Kidney epithelial cell (primary cell): Measurements from ENCODE around the gene TOMM7. TPM values are rescaled to one million over a fixed set of nuclear protein-coding genes. Genes with fewer than 3 reads are reported as not detected.

Experiments used
- DNase-seq: peaks from one replicate; pipeline ENCODE4 v3.0.0-alpha.2; 2010; ENCODE audit warnings: low read depth
- H3K27me3 ChIP-seq: 2 replicates; pipeline ENCODE4 v1.6.0; 2011; ENCODE audit warnings: low read length; ENCODE audit not compliant: control insufficient read depth, insufficient read depth
- H3K36me3 ChIP-seq: 2 replicates; pipeline ENCODE4 v1.5.1; 2011; ENCODE audit warnings: low read length; ENCODE audit not compliant: control insufficient read depth, insufficient read depth
- H3K4me3 ChIP-seq: 2 replicates; pipeline ENCODE4 v1.5.1; 2011; ENCODE audit warnings: low read depth, mild to moderate bottlenecking, control low read depth, low read length
- total RNA-seq: library from RNA; depleted of rRNA; stranded (reverse); fragments of >200 nt; gene quantifications from 2 replicates; pipeline ENCODE4 v1.2.3, GENCODE V29; 2015
- TF ChIP-seq, protein P1 (sequence below): IDR thresholded peaks from 2 replicates; pipeline ENCODE4 v1.5.1; 2011; ENCODE audit warnings: mild to moderate bottlenecking, moderate library complexity, low read length, control low read depth, inconsistent platforms; ENCODE audit not compliant: insufficient read depth, poor library complexity, severe bottlenecking

TOMM7 gene
- total RNA-seq, 1 donor from 2014 or later: 90.5 TPM

DNA sequence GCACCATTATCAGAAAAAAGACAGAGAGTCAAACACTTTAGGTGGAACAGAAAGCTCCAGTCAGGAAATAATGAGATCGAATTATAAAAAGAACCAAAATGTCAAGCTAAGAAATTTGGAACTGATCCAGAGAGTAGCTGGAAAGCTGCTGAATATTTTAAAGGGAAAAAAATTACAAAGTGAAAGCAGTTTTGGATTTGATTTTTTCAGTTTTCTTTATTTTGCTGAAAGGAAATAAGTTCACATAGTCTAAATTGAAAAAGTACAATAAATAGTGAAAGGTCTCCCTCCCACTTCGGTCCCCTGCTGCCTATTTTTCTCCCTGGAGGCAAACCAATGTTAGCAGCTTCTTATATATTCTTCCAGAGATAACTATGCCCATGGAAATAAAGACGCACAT lies 11.3 kb upstream of the TOMM7 start:
- Histone ChIP-seq H3K4me3 (no peak overlapping the region), H3K36me3 (no peaks in the 10 kb centered on the region), H3K27me3 (no peaks in the 10 kb centered on the region)
- TF ChIP-seq, protein P1, sequence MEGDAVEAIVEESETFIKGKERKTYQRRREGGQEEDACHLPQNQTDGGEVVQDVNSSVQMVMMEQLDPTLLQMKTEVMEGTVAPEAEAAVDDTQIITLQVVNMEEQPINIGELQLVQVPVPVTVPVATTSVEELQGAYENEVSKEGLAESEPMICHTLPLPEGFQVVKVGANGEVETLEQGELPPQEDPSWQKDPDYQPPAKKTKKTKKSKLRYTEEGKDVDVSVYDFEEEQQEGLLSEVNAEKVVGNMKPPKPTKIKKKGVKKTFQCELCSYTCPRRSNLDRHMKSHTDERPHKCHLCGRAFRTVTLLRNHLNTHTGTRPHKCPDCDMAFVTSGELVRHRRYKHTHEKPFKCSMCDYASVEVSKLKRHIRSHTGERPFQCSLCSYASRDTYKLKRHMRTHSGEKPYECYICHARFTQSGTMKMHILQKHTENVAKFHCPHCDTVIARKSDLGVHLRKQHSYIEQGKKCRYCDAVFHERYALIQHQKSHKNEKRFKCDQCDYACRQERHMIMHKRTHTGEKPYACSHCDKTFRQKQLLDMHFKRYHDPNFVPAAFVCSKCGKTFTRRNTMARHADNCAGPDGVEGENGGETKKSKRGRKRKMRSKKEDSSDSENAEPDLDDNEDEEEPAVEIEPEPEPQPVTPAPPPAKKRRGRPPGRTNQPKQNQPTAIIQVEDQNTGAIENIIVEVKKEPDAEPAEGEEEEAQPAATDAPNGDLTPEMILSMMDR: no peak
- DNase-seq: no peak

DNA sequence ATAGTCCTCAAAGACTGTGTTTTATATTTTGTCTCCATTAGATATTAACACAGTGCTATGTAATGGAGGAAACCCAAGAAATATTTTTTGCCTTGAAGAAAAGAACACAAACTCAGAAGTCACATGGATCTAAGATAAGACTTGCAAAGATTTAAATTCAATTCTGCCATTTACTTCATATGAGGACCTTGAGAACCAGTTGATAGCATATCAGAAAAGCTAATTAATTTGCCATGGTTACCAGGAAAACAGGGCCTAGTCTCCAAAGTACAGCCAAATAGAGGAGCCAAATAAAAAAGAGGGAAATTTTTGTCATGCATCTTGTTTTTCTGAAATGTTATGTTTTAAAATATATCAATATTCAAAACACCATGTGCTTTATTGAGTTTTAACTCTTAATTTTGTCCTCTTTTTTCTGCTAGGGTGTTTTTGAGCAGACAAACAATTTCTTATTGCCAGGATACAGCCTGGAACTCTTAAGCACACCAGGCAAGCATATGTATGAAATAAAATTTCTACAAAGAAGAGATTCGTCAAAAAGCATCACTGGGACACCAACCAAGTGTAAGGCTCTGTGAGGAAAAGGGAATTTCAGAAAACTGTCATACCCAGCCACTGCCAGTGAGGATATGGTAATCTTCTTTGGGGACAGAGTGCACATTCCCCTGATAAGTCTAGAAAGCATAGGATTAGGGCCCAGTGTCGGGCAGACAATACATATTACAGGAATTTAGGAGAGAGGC lies 10.6 kb upstream of the TOMM7 start:
- Histone ChIP-seq H3K36me3 (no peaks in the 10 kb centered on the region), H3K27me3 (no peaks in the 10 kb centered on the region), H3K4me3 (no peak overlapping the region)
- no peak for DNase-seq
- TF ChIP-seq, protein P1: no peak

DNA sequence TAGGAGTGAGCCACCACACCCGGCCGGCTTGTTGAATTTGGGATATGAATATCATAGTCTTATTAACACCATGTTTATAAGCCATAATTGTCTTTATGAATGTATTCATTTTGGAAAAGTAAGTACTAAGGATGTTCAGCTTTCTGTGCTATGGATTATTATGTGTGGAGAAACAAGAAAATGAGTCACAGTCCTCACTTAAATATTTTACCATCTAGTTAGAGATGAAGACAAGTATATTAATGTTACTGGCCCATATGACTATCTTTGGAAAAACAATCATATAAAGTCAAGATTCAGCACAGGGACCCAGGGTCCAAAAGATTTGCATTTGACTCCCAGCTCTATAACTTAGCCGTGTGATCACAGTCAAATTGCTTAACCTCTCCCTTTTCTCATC lies 9.8 kb upstream of the TOMM7 start:
- TF ChIP-seq, protein P1: no peak
- Histone ChIP-seq H3K27me3 (no peaks in the 10 kb centered on the region), H3K4me3 (no peak overlapping the region), H3K36me3 (no peaks in the 10 kb centered on the region)
- no peak for DNase-seq

DNA sequence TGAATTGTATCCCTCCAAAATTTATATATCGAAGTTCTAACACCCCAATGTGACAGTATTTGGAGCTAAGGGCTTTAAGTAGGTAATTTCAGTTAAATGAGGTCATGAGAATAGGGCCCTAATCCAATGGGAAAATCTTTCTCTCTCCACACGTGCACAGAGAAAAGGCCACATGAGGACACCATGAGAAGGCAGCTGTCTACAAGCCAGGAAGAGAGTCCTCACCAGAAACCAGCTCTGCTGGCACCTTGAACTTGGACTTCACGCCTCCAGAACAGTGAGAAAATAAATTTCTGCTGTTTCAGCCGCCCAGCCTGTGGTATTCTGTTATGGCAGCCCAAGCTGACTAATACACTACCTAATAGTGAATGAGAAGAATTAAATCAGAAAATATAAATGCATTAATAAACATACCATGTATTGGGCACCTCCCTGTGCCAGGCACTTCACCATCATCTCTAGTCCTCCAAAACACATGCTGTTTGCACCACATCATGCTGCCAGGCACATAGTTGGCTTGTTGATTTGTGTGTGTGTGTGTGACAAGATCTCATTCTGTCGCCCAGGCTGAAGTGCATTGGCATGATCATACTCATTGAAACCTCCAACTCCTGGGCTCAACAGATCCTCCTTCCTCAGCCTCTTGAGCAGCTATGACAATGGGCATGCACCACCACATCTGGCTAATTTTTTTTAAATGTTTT lies 9.1 kb upstream of the TOMM7 start:
- no peaks in the 10 kb centered on the region for H3K27me3 ChIP-seq
- DNase-seq: no peak
- H3K4me3 ChIP-seq: no peak overlapping the region
- no peaks in the 10 kb centered on the region for H3K36me3 ChIP-seq
- TF ChIP-seq, protein P1: no peak

DNA sequence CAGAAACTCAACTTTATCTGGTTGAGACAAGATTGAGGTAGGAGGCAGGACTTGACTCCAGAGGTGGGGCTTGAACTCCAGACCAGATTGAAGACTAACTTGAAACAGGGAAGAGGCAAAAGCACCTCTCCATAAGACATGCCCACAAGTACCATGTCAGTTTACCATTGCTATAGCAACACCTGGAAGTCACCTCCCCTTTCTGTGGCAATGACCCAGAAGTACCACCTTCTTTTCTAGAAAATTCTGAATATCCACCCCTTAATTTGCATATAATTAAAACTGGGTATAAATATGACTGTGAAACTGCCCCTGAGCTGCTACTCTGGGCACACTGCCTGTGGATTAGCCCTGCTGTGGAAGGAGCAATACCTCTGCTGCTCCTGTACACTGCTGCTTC lies 4.9 kb upstream of the TOMM7 start:
- no peaks in the 10 kb centered on the region for H3K36me3 ChIP-seq
- no peak for DNase-seq
- H3K4me3 ChIP-seq: no peak overlapping the region

More for the DNA sequence above, 4.9 kb upstream of the TOMM7 start:
- TF ChIP-seq, protein P1: no peak
- no peaks in the 10 kb centered on the region for H3K27me3 ChIP-seq
